Nephron (organoid): ENCODE results near the gene KCND3.
A peak's percentile ranks its signal among the peaks of the same experiment; 100 is the strongest.

Experiments used
- H3K27ac Mint-ChIP-seq, 3 experiments: 2 replicates each; pipeline ENCODE4 v1.8.0; 2020; ENCODE audit warnings: mixed read lengths in 3 of 3, mild to moderate bottlenecking in 2 of 3, moderate library complexity in 1 of 3
- H3K27me3 Mint-ChIP-seq: 2 replicates; pipeline ENCODE4 v1.8.0; 2021; ENCODE audit warnings: low read depth, mild to moderate bottlenecking, moderate library complexity, mixed read lengths
- H3K36me3 Mint-ChIP-seq: 2 replicates; pipeline ENCODE4 v1.8.0; 2020; ENCODE audit warnings: low read depth, mixed read lengths
- H3K4me1 Mint-ChIP-seq: 2 replicates; pipeline ENCODE4 v1.8.0; 2020; ENCODE audit warnings: mixed read lengths
- H3K4me3 Mint-ChIP-seq, 3 experiments: 2 replicates each; pipeline ENCODE4 v1.8.0; 2020; ENCODE audit warnings: mild to moderate bottlenecking in 3 of 3, mixed read lengths in 3 of 3, moderate library complexity in 2 of 3
- H3K9me3 Mint-ChIP-seq: 2 replicates; pipeline ENCODE4 v1.8.0; 2020; ENCODE audit warnings: mixed read lengths
- TF ChIP-seq, protein P1 (sequence below), 3 experiments: fragments of 200-600 bp; sonication (generic); IDR thresholded peaks; one replicate each; pipeline ENCODE4 v1.5.0; 2021; ENCODE audit warnings: antibody characterized with exemption in 3 of 3; ENCODE audit not compliant: unreplicated experiment in 3 of 3

Gene KCND3

DNA sequence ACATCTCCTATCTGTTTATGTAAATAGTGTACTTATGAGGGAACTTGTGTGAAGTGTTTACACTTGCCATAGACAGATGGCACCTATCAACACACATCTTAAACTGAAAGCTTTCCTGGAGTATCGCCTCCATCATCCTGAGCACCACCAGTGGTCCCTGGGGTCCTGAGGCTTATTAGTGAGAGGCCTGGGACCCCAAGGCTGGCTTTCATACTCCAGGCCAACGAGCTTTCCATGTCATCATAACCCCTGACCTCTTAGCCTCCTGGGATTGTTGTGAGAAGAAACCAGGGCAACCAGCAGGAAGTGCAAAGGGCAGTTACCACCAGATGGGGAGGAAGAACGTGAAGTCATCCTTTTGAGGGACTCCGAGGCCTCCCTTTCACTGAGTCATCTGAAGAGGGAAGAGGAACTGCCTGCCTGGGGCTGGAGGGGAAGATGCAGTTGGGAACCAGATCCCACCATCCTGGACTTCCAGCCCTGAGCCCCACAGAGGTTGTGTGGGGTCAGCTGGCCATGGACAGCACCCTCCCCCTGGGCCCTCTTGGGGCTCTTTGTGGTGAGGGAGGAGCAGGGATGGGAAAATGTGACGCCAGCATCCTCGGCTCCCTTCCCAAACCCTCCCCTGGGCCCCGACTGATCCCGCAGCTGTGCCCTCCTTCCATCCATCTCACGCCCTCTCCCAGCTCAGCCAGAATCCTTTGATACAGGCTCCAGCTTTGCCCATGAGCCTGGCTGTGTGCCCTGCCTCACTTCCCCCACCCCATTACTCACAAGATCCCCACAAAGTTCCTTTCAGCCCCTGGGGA is 256.1 kb downstream of the KCND3 start:
- Mint-ChIP-seq H3K9me3 (no peaks in the 10 kb centered on the region), H3K27ac (peak overlapping the region in 1 of 3 experiments; percentile 53), H3K4me3 (peak overlapping the region in 1 of 3 experiments; percentile 27), H3K36me3 (no peaks in the 10 kb centered on the region), H3K4me1 (peaks cover 31% of the 10 kb centered on the region), H3K27me3 (peaks cover 10% of the 10 kb centered on the region)
- TF ChIP-seq, protein P1, sequence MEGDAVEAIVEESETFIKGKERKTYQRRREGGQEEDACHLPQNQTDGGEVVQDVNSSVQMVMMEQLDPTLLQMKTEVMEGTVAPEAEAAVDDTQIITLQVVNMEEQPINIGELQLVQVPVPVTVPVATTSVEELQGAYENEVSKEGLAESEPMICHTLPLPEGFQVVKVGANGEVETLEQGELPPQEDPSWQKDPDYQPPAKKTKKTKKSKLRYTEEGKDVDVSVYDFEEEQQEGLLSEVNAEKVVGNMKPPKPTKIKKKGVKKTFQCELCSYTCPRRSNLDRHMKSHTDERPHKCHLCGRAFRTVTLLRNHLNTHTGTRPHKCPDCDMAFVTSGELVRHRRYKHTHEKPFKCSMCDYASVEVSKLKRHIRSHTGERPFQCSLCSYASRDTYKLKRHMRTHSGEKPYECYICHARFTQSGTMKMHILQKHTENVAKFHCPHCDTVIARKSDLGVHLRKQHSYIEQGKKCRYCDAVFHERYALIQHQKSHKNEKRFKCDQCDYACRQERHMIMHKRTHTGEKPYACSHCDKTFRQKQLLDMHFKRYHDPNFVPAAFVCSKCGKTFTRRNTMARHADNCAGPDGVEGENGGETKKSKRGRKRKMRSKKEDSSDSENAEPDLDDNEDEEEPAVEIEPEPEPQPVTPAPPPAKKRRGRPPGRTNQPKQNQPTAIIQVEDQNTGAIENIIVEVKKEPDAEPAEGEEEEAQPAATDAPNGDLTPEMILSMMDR (IDR thresholded peaks at IDR 0.05; ENCODE audit: unreplicated experiment in 3 of 3), result no peak

DNA sequence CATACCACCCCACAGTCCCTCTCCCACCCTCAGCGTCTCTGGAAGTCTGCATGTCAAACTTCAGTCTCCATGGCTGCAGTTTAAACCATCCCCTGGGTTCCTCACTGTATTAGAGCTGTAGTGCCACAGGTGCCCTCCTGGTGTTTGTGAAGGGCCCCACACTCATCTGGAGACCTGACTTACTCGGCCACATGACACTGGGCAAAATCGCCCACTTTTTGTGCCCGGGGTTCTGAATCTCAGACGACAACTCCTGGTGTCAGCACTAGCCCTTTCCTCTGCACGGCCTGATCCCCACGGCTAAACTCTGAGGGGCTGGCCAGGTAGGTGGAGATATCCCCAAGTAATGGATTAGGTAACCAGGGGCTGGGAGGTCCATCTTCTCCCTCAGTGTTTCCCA is 256.8 kb downstream of the KCND3 start:
- H3K27me3 Mint-ChIP-seq, result peaks cover 5% of the 10 kb centered on the region
- no peaks in the 10 kb centered on the region for H3K36me3 Mint-ChIP-seq
- TF ChIP-seq, protein P1 (IDR thresholded peaks at IDR 0.05; ENCODE audit: unreplicated experiment in 3 of 3), result no peak
- peak overlapping the region in 1 of 3 experiments; percentile 27 for H3K4me3 Mint-ChIP-seq
- H3K27ac Mint-ChIP-seq, result peak overlapping the region in 2 of 3 experiments; percentile 31 to 43
- peaks cover 38% of the 10 kb centered on the region for H3K4me1 Mint-ChIP-seq
- no peaks in the 10 kb centered on the region for H3K9me3 Mint-ChIP-seq

DNA sequence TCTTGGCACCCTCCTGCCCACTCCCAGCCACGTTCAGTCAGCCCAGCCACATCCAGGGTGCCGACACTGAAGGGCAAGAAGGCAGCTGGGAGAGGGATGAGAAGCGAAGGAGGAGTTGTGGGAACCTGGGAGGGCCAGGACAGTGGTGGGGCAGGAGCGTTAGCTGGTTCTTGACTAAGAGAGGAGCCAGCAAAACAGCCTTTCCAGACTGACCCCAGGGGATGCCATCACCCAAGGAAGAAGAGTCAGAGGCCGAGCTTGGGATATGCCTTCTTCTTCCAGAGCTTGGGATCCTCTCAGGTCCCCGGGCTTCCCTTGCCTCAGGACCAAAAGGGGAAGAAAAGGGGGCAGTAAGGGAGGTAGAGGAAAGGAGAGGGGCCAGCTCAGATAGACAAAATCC is 257.5 kb downstream of the KCND3 start:
- no peaks in the 10 kb centered on the region for H3K36me3 Mint-ChIP-seq
- peaks cover 5% of the 10 kb centered on the region for H3K27me3 Mint-ChIP-seq
- no peaks in the 10 kb centered on the region for H3K9me3 Mint-ChIP-seq
- peaks cover 39% of the 10 kb centered on the region for H3K4me1 Mint-ChIP-seq
- TF ChIP-seq, protein P1 (IDR thresholded peaks at IDR 0.05; ENCODE audit: unreplicated experiment in 3 of 3), result no peak
- no peak overlapping the region for H3K4me3 Mint-ChIP-seq
- H3K27ac Mint-ChIP-seq, result peak overlapping the region in 2 of 3 experiments; percentile 27 to 53

DNA sequence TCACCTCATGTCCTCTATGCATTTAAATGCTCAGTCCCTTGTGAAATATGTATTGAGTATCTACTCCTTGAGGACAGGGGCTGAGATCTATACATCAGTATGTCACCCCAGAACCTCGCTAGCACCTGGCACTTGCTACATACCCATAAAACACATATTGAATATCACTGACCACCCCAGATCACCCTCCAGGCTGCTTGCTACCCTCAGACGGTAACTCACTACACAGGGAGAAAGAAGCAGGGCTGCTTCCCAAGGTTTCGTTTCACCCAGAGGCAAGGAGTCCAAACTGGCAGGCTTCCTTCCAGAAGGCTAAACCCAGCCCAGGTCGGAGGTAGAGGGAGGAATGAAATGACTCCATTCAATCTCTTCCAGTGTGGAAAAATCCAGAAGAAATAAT is 258.8 kb downstream of the KCND3 start:
- peak overlapping the region; percentile 55 to 78 (median 60) for H3K27ac Mint-ChIP-seq
- H3K9me3 Mint-ChIP-seq, result no peaks in the 10 kb centered on the region
- H3K4me3 Mint-ChIP-seq, result peak overlapping the region in 1 of 3 experiments; percentile 38
- H3K36me3 Mint-ChIP-seq, result no peaks in the 10 kb centered on the region
- H3K4me1 Mint-ChIP-seq, result peaks cover 47% of the 10 kb centered on the region
- H3K27me3 Mint-ChIP-seq, result peaks cover 5% of the 10 kb centered on the region
- TF ChIP-seq, protein P1 (IDR thresholded peaks at IDR 0.05; ENCODE audit: unreplicated experiment in 3 of 3), result no peak

DNA sequence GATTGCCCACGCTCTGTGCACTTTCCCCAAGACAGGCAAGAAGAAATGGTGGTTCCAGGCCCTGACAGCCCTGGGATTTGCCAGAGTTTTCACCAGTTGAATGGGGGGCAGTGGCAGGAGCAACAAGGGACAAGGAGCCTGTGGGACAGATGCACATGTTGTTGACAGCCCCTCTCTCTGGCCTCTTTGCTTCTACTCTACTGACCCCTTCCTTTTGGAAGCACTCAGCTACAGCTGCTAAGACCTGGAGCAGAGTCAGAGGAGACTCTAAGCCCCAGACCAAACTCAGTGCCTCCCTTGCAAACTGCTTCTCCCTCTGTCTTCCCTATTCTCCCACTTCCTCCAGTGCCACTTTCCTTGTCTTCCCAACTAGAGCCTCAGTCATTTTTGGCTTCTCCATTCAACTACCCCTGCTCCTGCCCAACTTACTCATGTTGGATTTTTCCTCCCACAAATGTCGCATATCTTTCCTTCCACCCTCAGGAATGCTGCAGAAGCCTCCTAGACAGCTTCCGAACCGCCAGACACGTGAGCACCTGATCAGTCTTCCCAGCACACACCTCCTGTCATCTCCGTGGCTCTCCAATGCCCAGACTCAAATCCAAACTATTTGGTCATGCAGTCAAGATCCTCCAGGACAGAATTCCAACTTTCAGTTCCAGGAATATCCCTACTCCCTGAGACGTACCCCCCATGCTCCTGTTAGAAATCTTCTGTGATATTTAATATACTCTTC is 259.4 kb downstream of the KCND3 start:
- H3K4me1 Mint-ChIP-seq, result peaks cover 51% of the 10 kb centered on the region
- TF ChIP-seq, protein P1 (IDR thresholded peaks at IDR 0.05; ENCODE audit: unreplicated experiment in 3 of 3), result no peak
- H3K9me3 Mint-ChIP-seq, result no peaks in the 10 kb centered on the region
- peak overlapping the region; percentile 55 to 84 (median 60) for H3K27ac Mint-ChIP-seq
- no peaks in the 10 kb centered on the region for H3K36me3 Mint-ChIP-seq
- peak overlapping the region in 2 of 3 experiments; percentile 13 to 58 for H3K4me3 Mint-ChIP-seq
- H3K27me3 Mint-ChIP-seq, result peaks cover 5% of the 10 kb centered on the region
